Hepatocyte (in vitro differentiated cells): ENCODE measurements around the gene KDELR1. TPM values are rescaled to one million over a fixed set of nuclear protein-coding genes. Genes with fewer than 3 reads are reported as not detected.

Experiments
- DNase-seq: peaks from one replicate; pipeline ENCODE4 v3.0.0-alpha.2; 2016; ENCODE audit warnings: low spot score
- H2AFZ ChIP-seq: fragments of 200-600 bp; sonication (generic); 2 replicates; pipeline ENCODE4 v1.6.0; 2016; ENCODE audit warnings: antibody characterized with exemption, mild to moderate bottlenecking
- H3K27ac ChIP-seq: fragments of 200-600 bp; sonication (generic); 2 replicates; pipeline ENCODE4 v1.5.1; 2016; ENCODE audit warnings: mild to moderate bottlenecking
- H3K27me3 ChIP-seq: fragments of 200-600 bp; sonication (generic); 2 replicates; pipeline ENCODE4 v1.6.1; 2016
- H3K36me3 ChIP-seq: fragments of 200-600 bp; sonication (generic); replicated peaks from 2 replicates; pipeline ENCODE4 v1.5.1; 2016; ENCODE audit warnings: low read depth; ENCODE audit not compliant: insufficient read depth
- H3K4me1 ChIP-seq: fragments of 200-600 bp; sonication (generic); 2 replicates; pipeline ENCODE4 v1.5.1; 2016; ENCODE audit warnings: mild to moderate bottlenecking, moderate library complexity; ENCODE audit not compliant: insufficient read depth
- H3K4me2 ChIP-seq: fragments of 200-600 bp; sonication (generic); 2 replicates; pipeline ENCODE4 v1.6.0; 2016
- H3K4me3 ChIP-seq: fragments of 200-600 bp; sonication (generic); 2 replicates; pipeline ENCODE4 v1.5.1; 2016; ENCODE audit warnings: mild to moderate bottlenecking
- H3K79me2 ChIP-seq: fragments of 200-600 bp; sonication (generic); 2 replicates; pipeline ENCODE4 v1.6.0; 2017; ENCODE audit warnings: mild to moderate bottlenecking
- H3K9me2 ChIP-seq: fragments of 200-600 bp; sonication (generic); replicated peaks from 2 replicates; pipeline ENCODE4 v1.6.0; 2017; ENCODE audit warnings: mild to moderate bottlenecking; ENCODE audit not compliant: insufficient read depth
- H3K9me3 ChIP-seq: fragments of 200-600 bp; sonication (generic); 2 replicates; pipeline ENCODE4 v1.5.1; 2016; ENCODE audit warnings: low read depth, mild to moderate bottlenecking
- H4K20me1 ChIP-seq: fragments of 200-600 bp; sonication (generic); 2 replicates; pipeline ENCODE4 v1.6.0; 2016; ENCODE audit warnings: mild to moderate bottlenecking; ENCODE audit not compliant: insufficient read depth, poor library complexity, severe bottlenecking
- CTCF ChIP-seq: fragments of 200-600 bp; sonication (generic); IDR thresholded peaks from 2 replicates; pipeline ENCODE4 v1.5.1; 2016; ENCODE audit warnings: antibody characterized with exemption, mild to moderate bottlenecking; ENCODE audit not compliant: poor library complexity
- EZH2 ChIP-seq: fragments of 200-600 bp; sonication (generic); IDR thresholded peaks from 2 replicates; pipeline ENCODE4 v1.6.1; 2016; ENCODE audit warnings: antibody characterized with exemption, mild to moderate bottlenecking, borderline replicate concordance
- EZH2phosphoT487 ChIP-seq: fragments of 200-600 bp; sonication (generic); IDR thresholded peaks from one replicate; pipeline ENCODE4 v1.6.1; 2018; ENCODE audit warnings: antibody characterized with exemption, mild to moderate bottlenecking, low read depth, moderate library complexity; ENCODE audit not compliant: unreplicated experiment, severe bottlenecking
- WGBS: methylation state at CpG from one replicate; pipeline ENCODE4 v1.1.6; 2016; ENCODE audit warnings: low lambda C conversion rate; ENCODE audit errors: missing lambda C conversion rate; 5-methylcytosine and 5-hydroxymethylcytosine counted together
- polyA plus RNA-seq: library from polyadenylated mRNA; unstranded; fragments of >200 nt; fragmentation: Nextera tagmentation; extraction: Ambion mirVana; gene quantifications from 2 replicates; pipeline ENCODE4 v1.2.1, GENCODE V29; 2016
- total RNA-seq: library from RNA; depleted of rRNA; stranded (reverse); fragments of >200 nt; gene quantifications from 2 replicates; pipeline ENCODE4 v1.2.3, GENCODE V29; 2014

Gene KDELR1
- total and polyA plus RNA-seq, 2 experiments from 2014 or later: 179 to 288 TPM

GRCh38 chr19:48400018-48400742 lies 8.8 kb upstream of the KDELR1 start:
- H3K9me3 ChIP-seq: no peaks in the 10 kb centered on the region
- peaks cover 23% of the 10 kb centered on the region for H3K4me1 ChIP-seq
- no peak for TF ChIP-seq EZH2
- TF ChIP-seq CTCF: no peak
- no peak for TF ChIP-seq EZH2phosphoT487
- no peaks in the 10 kb centered on the region for H3K9me2 ChIP-seq
- peaks cover 28% of the 10 kb centered on the region for H3K27me3 ChIP-seq
- peak overlapping the region; percentile 37 for H3K27ac ChIP-seq
- no peaks in the 10 kb centered on the region for H4K20me1 ChIP-seq
- no peaks in the 10 kb centered on the region for H3K36me3 ChIP-seq
- WGBS: 38% methylated on average over 14 of the region's 14 CpGs
- peak overlapping the region; percentile 79 for H2AFZ ChIP-seq
- peak overlapping the region; percentile 73 for H3K4me2 ChIP-seq
- DNase-seq: peak; percentile 70
- no peak overlapping the region for H3K4me3 ChIP-seq
- H3K79me2 ChIP-seq: no peaks in the 10 kb centered on the region

GRCh38 chr19:48398375-48399235 lies 7.3 kb upstream of the KDELR1 start:
- peaks cover 41% of the 10 kb centered on the region for H3K27me3 ChIP-seq
- H3K79me2 ChIP-seq: no peaks in the 10 kb centered on the region
- 11% methylated on average over 55 of the region's 104 CpGs for WGBS
- H3K4me1 ChIP-seq: peaks cover 33% of the 10 kb centered on the region
- no peaks in the 10 kb centered on the region for H3K36me3 ChIP-seq
- no peaks in the 10 kb centered on the region for H4K20me1 ChIP-seq
- peak overlapping the region; percentile 36 for H3K4me3 ChIP-seq
- no peaks in the 10 kb centered on the region for H3K9me3 ChIP-seq
- peak overlapping the region; percentile 78 for H2AFZ ChIP-seq
- peak overlapping the region; percentile 85 for H3K4me2 ChIP-seq
- DNase-seq: peak; percentile 90
- no peaks in the 10 kb centered on the region for H3K9me2 ChIP-seq
- TF ChIP-seq CTCF (no peak), EZH2 (no peak), EZH2phosphoT487 (no peak)
- peak overlapping the region; percentile 52 for H3K27ac ChIP-seq

GRCh38 chr19:48398102-48398374 lies 6.7 kb upstream of the KDELR1 start:
- H3K27me3 ChIP-seq: peaks cover 47% of the 10 kb centered on the region
- H3K79me2 ChIP-seq: no peaks in the 10 kb centered on the region
- no peaks in the 10 kb centered on the region for H3K9me2 ChIP-seq
- H3K9me3 ChIP-seq: no peaks in the 10 kb centered on the region
- H3K4me1 ChIP-seq: peaks cover 38% of the 10 kb centered on the region
- H3K4me2 ChIP-seq: peak overlapping the region; percentile 85
- H2AFZ ChIP-seq: peak overlapping the region; percentile 78
- peak overlapping the region; percentile 48 for H3K27ac ChIP-seq
- TF ChIP-seq CTCF (no peak), EZH2phosphoT487 (no peak), EZH2 (no peak)
- no peaks in the 10 kb centered on the region for H4K20me1 ChIP-seq
- no peak for DNase-seq
- H3K36me3 ChIP-seq: no peaks in the 10 kb centered on the region
- H3K4me3 ChIP-seq: peak overlapping the region; percentile 36
- WGBS: 8% methylated on average over 9 of the region's 17 CpGs
